Germinal center (tissue), 1 donor: ENCODE results near the gene CCDC87.
"Not testable (repeated sequence)": the region's sequence is repeated elsewhere in the genome, so short reads cannot be mapped to it uniquely, and the experiment has no call there.

Source experiments
- DNase-seq: peaks from one replicate; pipeline ENCODE4 v3.0.0; 2012; ENCODE audit warnings: mixed read lengths, low spot score

The CCDC87 gene

GRCh38 chr11:66616379-66617154 is 23.7 kb upstream of the CCDC87 start, which contains the start of gene RBM14:
TSS of gene RBM14 (plus strand) at chr11:66616630. CDS start at chr11:66616721, 91 bp downstream.
- peak; percentile 100 for DNase-seq

- DNase-seq, result no peak
These were observed 21.2 kb upstream of the CCDC87 start for GRCh38 chr11:66614073-66614472.

DNA sequence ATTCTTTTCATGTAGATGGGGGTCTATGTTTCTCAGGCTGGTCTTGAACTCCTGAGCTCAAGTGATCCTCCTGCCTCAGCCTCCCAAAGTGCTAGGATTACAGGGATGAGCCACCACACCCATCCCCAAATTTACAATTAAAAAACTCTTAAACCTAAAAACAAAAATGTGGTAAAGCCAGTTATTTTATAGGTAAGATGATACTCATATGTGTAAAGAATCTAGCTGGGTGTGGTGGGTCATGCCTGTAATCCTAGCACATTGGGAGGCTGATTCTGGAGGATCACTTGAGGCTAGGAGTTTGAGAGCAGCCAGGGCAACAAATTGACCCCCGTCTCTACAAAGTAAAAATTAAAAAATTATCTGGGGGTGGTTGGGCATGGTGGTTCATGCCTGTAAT is 19.6 kb upstream of the CCDC87 start:
- DNase-seq, result no peak

DNA sequence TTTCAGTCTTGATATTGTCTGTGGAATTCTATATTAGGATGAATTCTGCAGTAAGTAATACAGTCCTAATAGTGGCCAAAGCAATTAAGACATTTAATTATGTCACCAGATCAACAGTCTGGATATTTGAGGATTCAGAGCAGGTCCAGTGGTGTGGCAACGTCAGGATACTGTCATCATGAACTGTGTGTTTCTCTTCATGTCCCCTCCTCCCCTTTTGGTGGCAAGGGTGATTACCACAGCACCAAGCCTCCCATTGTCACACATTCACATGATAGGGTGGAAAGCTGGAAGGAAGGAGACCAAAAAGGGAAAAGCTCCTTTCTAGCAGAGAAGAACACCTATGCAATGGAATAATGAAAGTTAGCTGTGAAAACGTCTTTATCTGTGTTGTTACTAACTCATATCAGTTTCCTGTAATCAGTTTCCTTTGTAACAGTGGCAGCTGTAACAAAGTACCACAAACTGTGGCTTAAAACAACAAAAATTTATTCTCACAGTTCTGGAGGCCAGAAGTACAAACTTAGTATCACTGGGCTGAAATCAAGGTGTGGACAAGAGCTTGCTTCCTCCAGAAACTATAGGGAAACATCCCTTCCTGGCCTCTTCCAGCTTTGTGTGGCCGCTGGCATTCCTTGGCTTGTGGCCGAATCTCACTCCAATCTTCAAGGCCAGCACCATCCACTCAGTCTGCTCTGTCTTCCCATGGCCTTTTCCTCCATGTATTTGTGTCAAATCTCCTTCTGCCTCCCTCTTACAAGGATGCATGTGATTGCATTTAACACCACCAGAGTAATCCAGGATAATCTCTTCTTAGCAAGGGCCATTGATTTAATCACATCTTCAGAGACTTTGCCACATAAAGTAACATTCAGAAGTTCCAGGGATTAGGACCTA is 17.1 kb upstream of the CCDC87 start:
- no peak for DNase-seq

DNA sequence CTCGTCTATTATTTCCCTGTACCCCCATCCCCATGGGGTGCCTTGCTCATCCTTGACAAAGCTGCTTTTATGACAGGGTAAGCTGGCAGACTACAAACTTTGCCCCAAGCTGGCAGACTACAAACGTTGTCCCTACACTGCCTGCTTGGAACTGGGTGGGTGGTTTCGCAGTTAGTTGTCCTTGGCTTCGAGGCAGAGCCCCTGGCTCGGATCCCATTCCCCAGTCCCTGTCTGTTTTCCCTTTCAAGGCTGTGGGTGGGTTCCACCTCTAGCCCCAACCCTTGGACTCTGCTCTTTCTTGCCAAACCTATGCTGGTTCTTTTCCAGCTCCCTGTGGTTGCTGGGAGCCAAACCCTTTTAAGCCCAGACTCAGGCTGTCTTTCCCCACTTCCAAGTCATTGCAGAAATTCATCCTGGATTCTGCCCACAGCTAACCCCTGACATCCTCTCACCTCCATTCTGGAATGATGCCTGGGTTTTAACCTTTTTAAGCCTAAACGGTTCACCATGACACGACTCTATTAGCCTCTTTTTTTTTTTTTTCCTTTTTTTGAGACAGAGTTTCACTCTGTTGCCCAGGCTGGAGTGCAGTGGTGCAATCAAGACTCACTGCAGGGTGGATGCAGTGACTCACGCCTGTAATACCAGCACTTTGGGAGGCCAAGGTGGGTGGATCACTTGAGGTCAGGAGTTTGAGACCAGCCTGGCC is 14.4 kb upstream of the CCDC87 start:
- no peak for DNase-seq

GRCh38 chr11:66606608-66607007 is 13.7 kb upstream of the CCDC87 start:
- not testable (repeated sequence) for DNase-seq

DNA sequence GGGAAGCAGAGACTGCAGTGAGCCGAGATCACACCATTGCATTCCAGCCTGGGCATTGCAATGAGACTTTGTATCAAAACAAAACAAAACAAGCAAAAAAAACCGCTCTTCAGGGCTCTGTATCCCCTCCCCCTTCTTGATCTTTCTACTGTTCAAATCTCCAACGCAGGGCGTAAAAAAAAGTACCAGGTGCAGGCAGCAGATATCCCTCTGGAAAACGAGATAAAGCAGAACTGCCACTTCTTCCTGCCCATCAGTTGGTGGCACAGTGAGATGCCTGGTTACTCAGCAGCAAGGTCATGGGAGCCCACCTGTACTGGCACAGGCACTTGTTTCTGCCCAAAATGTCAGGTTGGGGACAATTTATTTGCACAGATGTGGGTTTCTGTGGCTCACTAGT is 11.3 kb upstream of the CCDC87 start:
- no peak for DNase-seq

DNA sequence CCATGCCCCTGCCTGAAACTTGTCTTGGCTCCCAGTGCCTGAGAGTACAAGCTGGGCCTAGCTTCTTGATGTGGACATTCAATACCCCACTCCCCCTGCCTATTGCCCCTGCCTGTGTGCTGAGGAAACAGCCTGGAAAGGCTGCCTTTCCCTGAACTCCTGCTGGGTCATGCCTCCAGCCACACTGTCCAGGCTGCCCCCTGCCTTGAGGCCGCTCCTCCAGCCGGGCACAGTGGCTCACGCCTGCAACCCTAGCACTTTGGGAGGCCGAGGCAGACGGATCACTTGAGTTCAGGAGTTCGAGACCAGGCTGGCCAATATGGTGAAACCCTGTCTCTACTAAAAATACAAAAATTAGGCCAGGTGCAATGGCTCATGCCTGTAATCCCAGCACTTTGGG is 10.2 kb upstream of the CCDC87 start:
- no peak for DNase-seq

GRCh38 chr11:66600631-66601233 is 7.9 kb upstream of the CCDC87 start:
- DNase-seq, result no peak

GRCh38 chr11:66600219-66600618 is 7.4 kb upstream of the CCDC87 start:
- DNase-seq, result no peak

GRCh38 chr11:66598993-66599392 is 6.1 kb upstream of the CCDC87 start:
- DNase-seq, result no peak

DNA sequence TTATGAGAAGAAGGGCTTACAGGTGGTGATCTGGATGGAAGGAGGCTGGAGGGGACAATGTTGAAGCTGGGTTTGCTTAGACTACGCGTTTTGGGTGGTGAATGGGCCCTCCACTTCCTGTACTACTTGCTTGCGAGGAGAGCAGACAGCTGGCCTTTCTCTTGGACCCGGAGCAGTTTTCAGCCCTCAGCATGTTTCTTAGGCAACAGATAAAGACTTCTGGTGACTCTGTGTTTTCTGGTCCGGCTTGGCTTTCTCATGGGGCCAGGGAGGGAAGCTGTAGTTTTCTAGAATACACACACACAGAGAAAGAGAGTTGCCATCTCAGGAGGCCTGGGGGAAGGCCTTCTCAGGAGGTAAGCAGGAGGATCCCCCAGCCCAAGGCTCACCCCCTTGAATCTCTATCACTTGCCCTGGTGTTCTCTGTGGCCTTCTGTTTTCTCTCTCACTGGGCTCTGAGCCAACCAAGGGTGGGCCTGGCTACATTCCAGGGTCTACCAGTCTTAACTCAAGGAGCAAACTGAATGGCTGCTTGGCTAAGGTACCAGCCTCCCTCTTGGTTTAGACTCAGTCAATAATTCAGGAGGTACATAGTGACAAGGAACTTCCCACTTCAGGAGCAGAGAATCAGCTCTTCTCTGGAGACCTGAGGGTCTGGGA is 2.5 kb upstream of the CCDC87 start:
- DNase-seq, result no peak

DNA sequence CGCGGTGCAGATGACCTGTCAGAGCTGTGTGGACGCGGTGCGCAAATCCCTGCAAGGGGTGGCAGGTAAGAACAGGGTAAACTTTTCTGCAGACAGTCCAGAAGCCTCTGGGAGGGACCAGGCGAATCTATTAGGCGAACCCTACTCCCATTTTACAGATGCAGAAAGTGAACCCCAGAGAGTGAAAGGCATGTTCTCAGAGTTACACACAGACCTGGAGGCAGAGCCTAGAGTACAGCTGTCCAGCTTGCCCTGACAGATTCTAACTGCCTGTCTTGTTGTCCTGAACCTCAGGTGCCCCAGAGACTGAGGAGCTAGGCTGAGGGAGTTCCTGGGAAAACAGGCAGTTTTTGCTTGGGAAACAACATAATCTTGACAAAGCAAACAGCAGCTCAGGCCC is 787 bp upstream of the CCDC87 start:
- no peak for DNase-seq

GRCh38 chr11:66593303-66593635 is 406 bp upstream of the CCDC87 start:
- no peak for DNase-seq

GRCh38 chr11:66591175-66591574 is 1.7 kb downstream of the CCDC87 start:
- DNase-seq, result no peak

DNA sequence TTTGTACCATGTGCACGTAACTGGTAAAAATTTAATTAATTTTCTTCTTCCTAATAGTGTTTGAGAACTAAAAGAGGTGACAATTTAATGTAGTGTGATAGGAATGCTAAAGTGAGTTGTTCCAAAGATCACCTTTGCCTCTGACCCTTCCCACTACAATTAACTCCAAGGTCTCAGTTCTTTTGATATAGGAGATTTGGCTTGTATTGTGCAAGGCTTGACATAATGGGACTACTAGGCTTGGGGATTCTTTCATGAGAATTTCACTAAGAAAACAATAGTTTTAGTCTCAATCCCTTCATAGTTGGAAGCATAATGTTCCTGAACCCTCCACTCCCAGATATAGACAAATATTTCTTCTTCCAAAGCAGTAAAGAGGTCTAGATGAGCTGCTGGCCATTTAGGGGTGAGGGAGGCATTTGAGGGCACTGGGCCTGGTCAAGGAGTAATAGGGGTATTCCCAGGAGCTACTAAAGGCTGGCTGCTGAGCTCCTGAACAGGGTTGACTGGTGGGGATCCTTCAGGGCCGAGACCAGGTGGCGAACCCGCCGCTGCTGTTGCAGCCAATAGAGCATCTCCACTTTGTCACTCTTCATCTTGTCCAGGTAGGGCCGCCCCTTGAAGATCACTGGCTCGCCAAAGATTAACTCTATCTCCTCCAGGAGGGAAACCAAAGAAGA is 2.7 kb downstream of the CCDC87 start:
- no peak for DNase-seq

DNA sequence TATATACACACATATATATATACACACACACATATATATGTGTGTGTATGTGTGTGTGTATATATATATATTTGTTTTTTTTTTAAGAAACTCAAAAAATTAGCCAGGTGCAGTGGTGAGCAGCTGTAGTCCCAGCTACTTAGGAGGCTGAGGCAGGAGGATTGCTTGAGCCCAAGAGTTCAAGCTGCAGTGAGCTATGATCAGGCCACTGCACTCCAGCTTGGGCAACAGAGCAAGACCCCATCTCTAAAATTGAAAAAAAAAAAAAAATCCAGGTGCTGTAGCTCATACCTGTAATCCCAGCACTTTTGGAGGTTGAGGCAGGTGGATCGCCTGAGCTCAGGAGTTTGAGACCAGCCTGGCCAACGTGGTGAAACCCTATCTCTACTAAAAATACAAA is 3.5 kb downstream of the CCDC87 start:
- not testable (repeated sequence) for DNase-seq

DNA sequence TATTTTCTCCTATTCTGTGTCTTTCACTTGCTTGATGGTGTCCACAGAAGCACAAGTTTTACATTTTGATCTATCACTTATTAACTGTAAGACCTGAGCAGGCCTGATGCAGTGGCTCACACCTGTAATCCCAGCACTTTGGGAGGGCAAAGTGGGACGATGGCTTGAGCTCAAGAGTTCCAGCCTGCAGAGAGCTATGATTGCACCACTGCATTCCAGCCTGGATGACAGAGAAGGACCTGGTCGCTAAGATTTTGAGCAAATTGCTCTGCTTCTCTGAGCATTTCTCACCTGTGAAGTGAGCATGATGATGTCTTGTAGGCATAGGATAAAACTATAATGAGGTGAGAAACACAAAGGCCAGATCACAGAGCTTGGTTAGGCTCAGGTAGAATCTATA is 6.7 kb downstream of the CCDC87 start:
- DNase-seq, result no peak

DNA sequence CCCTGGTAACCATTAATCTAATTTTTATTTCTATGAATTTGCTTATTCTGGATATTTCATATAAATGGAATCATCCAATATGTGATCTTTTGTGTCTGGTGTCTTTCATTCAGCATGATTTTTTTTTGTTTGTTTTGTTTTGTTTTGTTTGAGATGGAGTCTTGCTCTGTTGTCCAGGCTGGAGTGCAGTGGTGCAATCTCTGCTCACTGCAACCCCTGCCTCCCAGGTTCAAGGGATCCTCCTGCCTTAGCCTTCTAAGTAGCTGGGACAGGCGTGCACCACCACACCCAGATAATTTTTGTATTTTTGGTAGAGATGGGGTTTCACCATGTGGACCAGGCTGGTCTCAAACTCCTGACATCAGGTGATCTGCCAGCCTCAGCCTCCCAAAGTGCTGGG is 7.4 kb downstream of the CCDC87 start:
- not testable (repeated sequence) for DNase-seq

- not testable (repeated sequence) for DNase-seq
These were observed 10.2 kb downstream of the CCDC87 start for GRCh38 chr11:66582565-66583147.

GRCh38 chr11:66581261-66581660 is 11.6 kb downstream of the CCDC87 start:
- DNase-seq, result no peak
